Mesendoderm (in vitro differentiated cells): Measurements from ENCODE around the gene HNRNPH2.

ENCODE experiments used
- DNase-seq: peaks from one replicate; pipeline ENCODE4 v3.0.0; 2013
- H2AK5ac ChIP-seq: 2 replicates; pipeline ENCODE4 v1.6.1; 2013; ENCODE audit warnings: low read length, inconsistent platforms
- H2BK120ac ChIP-seq: 2 replicates; pipeline ENCODE4 v1.6.1; 2013; ENCODE audit warnings: low read depth, mild to moderate bottlenecking, low read length, moderate library complexity, mixed read lengths
- H2BK15ac ChIP-seq: replicated peaks from 2 replicates; pipeline ENCODE4 v1.6.1; 2013; ENCODE audit warnings: low read depth, mild to moderate bottlenecking, moderate library complexity
- H2BK5ac ChIP-seq: 2 replicates; pipeline ENCODE4 v1.6.1; 2013; ENCODE audit warnings: low read length, inconsistent platforms
- H3K18ac ChIP-seq: 2 replicates; pipeline ENCODE4 v1.6.1; 2013; ENCODE audit warnings: mild to moderate bottlenecking, low read length, mixed read lengths
- H3K23ac ChIP-seq: one replicate; pipeline ENCODE4 v1.6.1; 2013; ENCODE audit warnings: low read length
- H3K27ac ChIP-seq: 2 replicates; pipeline ENCODE4 v1.5.1; 2013; ENCODE audit warnings: low read depth, mild to moderate bottlenecking, inconsistent platforms, low read length, moderate library complexity
- H3K27me3 ChIP-seq: 2 replicates; pipeline ENCODE4 v1.6.1; 2013; ENCODE audit warnings: low read length, control low read depth, mild to moderate bottlenecking, inconsistent platforms; ENCODE audit not compliant: insufficient read depth, poor library complexity
- H3K36me3 ChIP-seq: 2 replicates; pipeline ENCODE4 v1.6.1; 2013; ENCODE audit warnings: low read length, inconsistent platforms; ENCODE audit not compliant: control insufficient read depth, insufficient read depth
- H3K4ac ChIP-seq: one replicate; pipeline ENCODE4 v1.6.1; 2013; ENCODE audit warnings: low read depth, mild to moderate bottlenecking, low read length, moderate library complexity
- H3K4me1 ChIP-seq: 2 replicates; pipeline ENCODE4 v1.6.1; 2013; ENCODE audit warnings: low read depth, low read length, inconsistent platforms; ENCODE audit not compliant: control insufficient read depth
- H3K4me2 ChIP-seq: 2 replicates; pipeline ENCODE4 v1.6.1; 2013; ENCODE audit warnings: low read length
- H3K4me3 ChIP-seq: 2 replicates; pipeline ENCODE4 v1.5.1; 2013; ENCODE audit warnings: mild to moderate bottlenecking, low read length
- H3K56ac ChIP-seq: one replicate; pipeline ENCODE4 v1.6.1; 2013; ENCODE audit warnings: low read length
- H3K79me1 ChIP-seq: 2 replicates; pipeline ENCODE4 v1.6.1; 2013; ENCODE audit warnings: low read length, inconsistent platforms
- H3K79me2 ChIP-seq: 2 replicates; pipeline ENCODE4 v1.6.1; 2013; ENCODE audit warnings: mild to moderate bottlenecking, low read length; ENCODE audit not compliant: control insufficient read depth, insufficient read depth
- H3K9ac ChIP-seq: 2 replicates; pipeline ENCODE4 v1.6.1; 2013; ENCODE audit warnings: low read length, inconsistent platforms
- H4K5ac ChIP-seq: one replicate; pipeline ENCODE4 v1.6.1; 2013; ENCODE audit warnings: low read length
- H4K8ac ChIP-seq: one replicate; pipeline ENCODE4 v1.6.1; 2013; ENCODE audit warnings: low read depth, mild to moderate bottlenecking, control low read depth, low read length, moderate library complexity
- WGBS: extraction: QIAGEN DNeasy Blood & Tissue Kit; methylation state at CpG from one replicate; pipeline ENCODE4 v1.1.7; 2013; ENCODE audit warnings: low lambda C conversion rate, missing lambda C conversion rate; ENCODE audit not compliant: insufficient coverage; ENCODE audit errors: extremely low coverage; 5-methylcytosine and 5-hydroxymethylcytosine counted together

Gene HNRNPH2

DNA sequence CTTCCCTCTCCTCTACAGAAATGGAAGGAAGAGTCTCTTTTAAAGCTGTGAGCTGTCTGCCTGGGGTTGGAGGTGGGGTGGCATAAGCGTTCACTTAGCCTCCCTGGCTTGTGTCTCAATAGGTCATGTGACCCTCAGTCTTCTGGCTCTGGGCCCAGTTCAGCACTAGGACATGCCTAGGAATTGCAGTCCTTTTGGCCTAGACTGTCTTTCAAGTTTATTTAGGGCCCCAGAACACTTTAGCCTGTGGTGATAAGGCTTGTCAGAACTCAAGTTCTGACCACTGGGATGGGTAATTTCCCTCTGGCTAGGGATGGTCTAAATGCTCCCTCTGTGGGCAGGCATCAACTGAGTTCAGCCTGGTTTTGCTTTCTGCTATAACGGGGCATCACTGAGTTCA is 42.9 kb downstream of the HNRNPH2 start:
- Histone ChIP-seq H3K4ac (no peak overlapping the region), H3K4me1 (no peaks in the 10 kb centered on the region), H3K79me1 (no peaks in the 10 kb centered on the region), H3K56ac (no peak overlapping the region), H3K9ac (no peak overlapping the region), H3K27ac (no peak overlapping the region), H2BK5ac (no peak overlapping the region), H3K36me3 (no peaks in the 10 kb centered on the region), H4K5ac (no peak overlapping the region), H3K79me2 (no peaks in the 10 kb centered on the region), H4K8ac (no peak overlapping the region), H3K23ac (no peak overlapping the region), H2BK15ac (no peak overlapping the region), H2BK120ac (no peak overlapping the region), H3K18ac (no peak overlapping the region), H2AK5ac (no peak overlapping the region), H3K4me3 (no peak overlapping the region), H3K4me2 (no peak overlapping the region), H3K27me3 (no peaks in the 10 kb centered on the region)
- WGBS, result no CpG with 5 or more reads among the region's 2 CpGs
- no peak for DNase-seq

DNA sequence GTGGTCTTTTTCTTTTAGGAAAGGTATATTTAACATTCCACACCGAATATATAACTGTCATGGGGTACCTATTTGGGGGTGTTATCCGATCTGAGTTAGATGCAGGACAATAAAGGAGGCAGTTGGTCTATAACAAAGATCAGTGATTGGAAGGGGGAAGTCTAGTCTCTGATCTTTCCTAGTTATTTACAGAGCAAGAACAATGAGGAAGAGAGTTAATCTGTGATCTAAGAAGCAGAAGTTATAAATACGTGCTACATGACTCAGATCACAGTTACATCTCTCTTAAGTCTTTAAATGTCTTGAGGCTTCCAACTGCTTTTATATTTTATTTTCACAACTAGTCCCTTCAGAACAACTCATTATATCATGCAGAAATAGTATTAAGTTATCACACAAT is 44.0 kb downstream of the HNRNPH2 start:
- Histone ChIP-seq H3K27ac (no peak overlapping the region), H2BK120ac (no peak overlapping the region), H2AK5ac (no peak overlapping the region), H3K4me1 (no peaks in the 10 kb centered on the region), H3K4me3 (no peak overlapping the region), H3K4ac (no peak overlapping the region), H3K18ac (no peak overlapping the region), H4K8ac (no peak overlapping the region), H3K27me3 (no peaks in the 10 kb centered on the region), H3K9ac (no peak overlapping the region), H3K56ac (no peak overlapping the region), H2BK15ac (no peak overlapping the region), H3K36me3 (no peaks in the 10 kb centered on the region), H4K5ac (no peak overlapping the region), H2BK5ac (no peak overlapping the region), H3K4me2 (no peak overlapping the region), H3K79me2 (no peaks in the 10 kb centered on the region), H3K23ac (no peak overlapping the region), H3K79me1 (no peaks in the 10 kb centered on the region)
- WGBS, result no CpG with 5 or more reads among the region's 3 CpGs
- DNase-seq, result no peak

DNA sequence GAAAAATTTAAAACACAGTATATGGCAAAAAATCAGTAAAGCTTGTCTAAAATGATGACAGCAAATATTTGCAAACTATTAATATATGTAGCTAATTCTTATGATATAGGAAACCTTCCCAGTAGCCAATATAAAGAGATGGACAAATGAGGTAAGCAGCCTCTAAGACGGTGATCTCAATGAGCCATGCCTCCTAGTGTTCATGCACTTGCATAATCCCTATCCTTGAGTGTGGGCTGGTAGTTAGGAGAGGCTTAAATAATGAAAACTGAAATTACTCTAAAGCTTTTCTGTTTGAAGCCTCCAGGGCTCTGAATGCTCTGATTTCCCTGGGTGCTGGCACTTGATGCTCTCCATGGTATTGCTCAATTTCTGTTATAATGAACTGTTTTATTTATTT is 52.6 kb downstream of the HNRNPH2 start:
- Histone ChIP-seq H3K4me3 (no peak overlapping the region), H4K5ac (no peak overlapping the region), H2BK120ac (no peak overlapping the region), H3K27me3 (no peaks in the 10 kb centered on the region), H3K56ac (no peak overlapping the region), H4K8ac (no peak overlapping the region), H2BK5ac (no peak overlapping the region), H2BK15ac (no peak overlapping the region), H3K27ac (no peak overlapping the region), H3K18ac (no peak overlapping the region), H3K4me2 (no peak overlapping the region), H3K36me3 (no peaks in the 10 kb centered on the region), H2AK5ac (no peak overlapping the region), H3K9ac (no peak overlapping the region), H3K79me1 (no peaks in the 10 kb centered on the region), H3K79me2 (no peaks in the 10 kb centered on the region), H3K23ac (no peak overlapping the region), H3K4ac (no peak overlapping the region), H3K4me1 (no peaks in the 10 kb centered on the region)
- peak; percentile 2 for DNase-seq
- WGBS, result no CpG with 5 or more reads among the region's 1 CpG

DNA sequence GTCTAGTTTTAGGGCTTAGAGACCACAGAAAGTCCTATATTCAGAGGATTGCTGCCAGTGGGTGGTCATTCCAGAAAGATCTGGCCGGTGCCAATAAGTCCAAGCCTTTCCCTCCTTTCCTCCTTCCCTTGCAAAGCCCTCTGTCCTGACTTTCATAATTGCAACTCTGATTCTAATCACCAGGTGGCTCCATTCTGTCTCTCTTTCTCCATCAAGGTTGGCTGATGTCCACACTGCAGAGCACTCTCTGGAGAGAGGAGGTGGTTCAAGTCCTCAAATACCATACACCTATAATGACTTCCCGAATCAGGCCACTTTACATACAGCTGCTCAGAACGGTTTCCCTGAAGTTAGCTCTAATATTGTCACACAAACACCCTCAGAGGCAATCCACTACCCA is 54.9 kb downstream of the HNRNPH2 start:
- no peak overlapping the region for H4K8ac ChIP-seq
- H4K5ac ChIP-seq, result no peak overlapping the region
- WGBS, result no CpG with 5 or more reads among the region's 3 CpGs
- H2BK15ac ChIP-seq, result no peak overlapping the region
- no peak overlapping the region for H3K27ac ChIP-seq
- no peaks in the 10 kb centered on the region for H3K79me2 ChIP-seq
- H3K9ac ChIP-seq, result no peak overlapping the region
- H2BK5ac ChIP-seq, result no peak overlapping the region
- no peaks in the 10 kb centered on the region for H3K4me1 ChIP-seq
- no peak overlapping the region for H3K18ac ChIP-seq
- H3K23ac ChIP-seq, result no peak overlapping the region
- H2BK120ac ChIP-seq, result no peak overlapping the region
- H3K4me2 ChIP-seq, result no peak overlapping the region
- H3K4ac ChIP-seq, result no peak overlapping the region
- peak; percentile 34 for DNase-seq
- H3K27me3 ChIP-seq, result no peaks in the 10 kb centered on the region
- no peaks in the 10 kb centered on the region for H3K79me1 ChIP-seq
- no peak overlapping the region for H3K4me3 ChIP-seq
- no peak overlapping the region for H2AK5ac ChIP-seq
- H3K36me3 ChIP-seq, result no peaks in the 10 kb centered on the region
- H3K56ac ChIP-seq, result no peak overlapping the region
